ENCODE results near the gene PKDCC. TPM values are rescaled to one million over a fixed set of nuclear protein-coding genes. Genes with fewer than 3 reads are reported as not detected.

Gene PKDCC
- total RNA-seq, 1 donor from 2014 or later: 89.2 TPM

DNA sequence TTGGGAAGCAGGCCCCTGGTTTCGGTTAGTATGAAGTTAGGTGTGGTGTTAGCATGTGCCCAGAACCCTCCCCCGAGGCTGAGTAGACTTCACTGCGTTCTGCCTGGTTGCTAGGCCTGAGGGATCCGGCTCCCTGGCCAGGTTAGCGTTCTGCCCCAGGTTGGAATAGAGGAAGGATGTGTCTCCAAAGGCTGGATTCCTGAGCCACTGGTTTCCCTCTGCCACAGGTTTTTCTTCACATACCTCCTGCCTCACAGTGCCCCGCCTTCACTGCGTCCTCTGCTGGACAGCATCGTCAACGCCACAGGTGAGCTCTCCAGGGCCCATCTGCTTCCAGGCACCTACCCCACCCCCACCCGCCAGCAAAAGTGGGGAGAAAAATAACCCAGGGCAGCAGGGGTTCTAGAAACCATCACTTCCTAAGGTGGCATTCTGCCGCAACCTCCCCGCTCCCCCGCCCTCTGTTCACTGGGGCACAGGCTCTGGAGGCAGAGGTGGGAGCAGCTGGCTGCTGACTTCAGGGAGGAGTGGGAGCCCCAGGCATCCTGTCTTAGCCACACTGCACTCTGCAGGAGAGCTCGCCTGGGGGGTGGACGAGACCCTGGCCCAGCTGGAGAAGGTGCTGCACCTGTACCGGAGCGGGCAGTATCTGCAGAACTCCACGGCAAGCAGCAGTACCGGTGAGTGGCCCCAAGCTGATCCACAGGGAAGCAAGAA is 7.1 kb downstream of the PKDCC start:
- peak overlapping the region; percentile 95 for H3K27ac ChIP-seq (ENCODE audit: low read depth, low read length)
- peak overlapping the region; percentile 22 to 63 (median 43) for H3K4me3 ChIP-seq (ENCODE audit: low read length in 3 of 3)
- no peaks in the 10 kb centered on the region for H3K27me3 ChIP-seq (ENCODE audit: control insufficient read depth in 3 of 3, insufficient read depth in 3 of 3, low read length in 3 of 3)
- peaks cover 82 to 92% (median 83%) of the 10 kb centered on the region in 3 donors for H3K4me1 ChIP-seq (ENCODE audit: control insufficient read depth in 3 of 3, insufficient read depth in 3 of 3, low read length in 3 of 3)
- H3K9me3 ChIP-seq (ENCODE audit: control insufficient read depth in 3 of 3, low read length in 3 of 3): no peaks in the 10 kb centered on the region
- H3K36me3 ChIP-seq (ENCODE audit: control insufficient read depth in 3 of 3, insufficient read depth in 3 of 3, low read length in 3 of 3): peaks cover 49 to 59% (median 55%) of the 10 kb centered on the region in 3 donors
- H3K9ac ChIP-seq (ENCODE audit: low read depth in 1 of 3, low read length in 3 of 3): peak overlapping the region; percentile 76 to 83 (median 79)

GRCh38 chr2:42055573-42056514 is 8.0 kb downstream of the PKDCC start:
- Histone ChIP-seq H3K4me3 (ENCODE audit: low read length in 3 of 3) (peak overlapping the region in 1 of 3 donors; percentile 1), H3K27ac (ENCODE audit: low read depth, low read length) (peak overlapping the region; percentile 95), H3K9me3 (ENCODE audit: control insufficient read depth in 3 of 3, low read length in 3 of 3) (no peaks in the 10 kb centered on the region), H3K9ac (ENCODE audit: low read depth in 1 of 3, low read length in 3 of 3) (peak overlapping the region; percentile 69 to 83 (median 79)), H3K4me1 (ENCODE audit: control insufficient read depth in 3 of 3, insufficient read depth in 3 of 3, low read length in 3 of 3) (peaks cover 84 to 94% (median 88%) of the 10 kb centered on the region in 3 donors), H3K27me3 (ENCODE audit: control insufficient read depth in 3 of 3, insufficient read depth in 3 of 3, low read length in 3 of 3) (no peaks in the 10 kb centered on the region), H3K36me3 (ENCODE audit: control insufficient read depth in 3 of 3, insufficient read depth in 3 of 3, low read length in 3 of 3) (peaks cover 49 to 59% (median 55%) of the 10 kb centered on the region in 3 donors)

GRCh38 chr2:42057159-42057901 is 9.5 kb downstream of the PKDCC start:
- H3K9ac ChIP-seq (ENCODE audit: low read depth in 1 of 3, low read length in 3 of 3): peak overlapping the region in 2 of 3 donors; percentile 8 to 54
- no peaks in the 10 kb centered on the region for H3K9me3 ChIP-seq (ENCODE audit: control insufficient read depth in 3 of 3, low read length in 3 of 3)
- no peaks in the 10 kb centered on the region for H3K27me3 ChIP-seq (ENCODE audit: control insufficient read depth in 3 of 3, insufficient read depth in 3 of 3, low read length in 3 of 3)
- H3K4me3 ChIP-seq (ENCODE audit: low read length in 3 of 3): no peak overlapping the region
- peaks cover 43 to 55% (median 54%) of the 10 kb centered on the region in 3 donors for H3K36me3 ChIP-seq (ENCODE audit: control insufficient read depth in 3 of 3, insufficient read depth in 3 of 3, low read length in 3 of 3)
- H3K27ac ChIP-seq (ENCODE audit: low read depth, low read length): peak overlapping the region; percentile 8
- H3K4me1 ChIP-seq (ENCODE audit: control insufficient read depth in 3 of 3, insufficient read depth in 3 of 3, low read length in 3 of 3): peaks cover 80 to 86% (median 84%) of the 10 kb centered on the region in 3 donors

GRCh38 chr2:42057902-42058450 is 10.2 kb downstream of the PKDCC start:
- H3K36me3 ChIP-seq (ENCODE audit: control insufficient read depth in 3 of 3, insufficient read depth in 3 of 3, low read length in 3 of 3): peaks cover 43 to 54% (median 52%) of the 10 kb centered on the region in 3 donors
- peaks cover 76 to 80% (median 79%) of the 10 kb centered on the region in 3 donors for H3K4me1 ChIP-seq (ENCODE audit: control insufficient read depth in 3 of 3, insufficient read depth in 3 of 3, low read length in 3 of 3)
- H3K9ac ChIP-seq (ENCODE audit: low read depth in 1 of 3, low read length in 3 of 3): peak overlapping the region in 1 of 3 donors; percentile 54
- H3K9me3 ChIP-seq (ENCODE audit: control insufficient read depth in 3 of 3, low read length in 3 of 3): no peaks in the 10 kb centered on the region
- H3K27ac ChIP-seq (ENCODE audit: low read depth, low read length): peak overlapping the region; percentile 8
- no peak overlapping the region for H3K4me3 ChIP-seq (ENCODE audit: low read length in 3 of 3)
- H3K27me3 ChIP-seq (ENCODE audit: control insufficient read depth in 3 of 3, insufficient read depth in 3 of 3, low read length in 3 of 3): no peaks in the 10 kb centered on the region

GRCh38 chr2:42059261-42059898 is 11.6 kb downstream of the PKDCC start:
- Histone ChIP-seq H3K4me1 (ENCODE audit: control insufficient read depth in 3 of 3, insufficient read depth in 3 of 3, low read length in 3 of 3) (peaks cover 62 to 74% (median 66%) of the 10 kb centered on the region in 3 donors), H3K9ac (ENCODE audit: low read depth in 1 of 3, low read length in 3 of 3) (peak overlapping the region in 1 of 3 donors; percentile 25), H3K36me3 (ENCODE audit: control insufficient read depth in 3 of 3, insufficient read depth in 3 of 3, low read length in 3 of 3) (peaks cover 38 to 47% (median 43%) of the 10 kb centered on the region in 3 donors), H3K4me3 (ENCODE audit: low read length in 3 of 3) (no peak overlapping the region), H3K9me3 (ENCODE audit: control insufficient read depth in 3 of 3, low read length in 3 of 3) (no peaks in the 10 kb centered on the region), H3K27ac (ENCODE audit: low read depth, low read length) (peak overlapping the region; percentile 41), H3K27me3 (ENCODE audit: control insufficient read depth in 3 of 3, insufficient read depth in 3 of 3, low read length in 3 of 3) (no peaks in the 10 kb centered on the region)

- Histone ChIP-seq H3K9me3 (ENCODE audit: control insufficient read depth in 3 of 3, low read length in 3 of 3) (no peaks in the 10 kb centered on the region), H3K36me3 (ENCODE audit: control insufficient read depth in 3 of 3, insufficient read depth in 3 of 3, low read length in 3 of 3) (peaks cover 34 to 42% (median 38%) of the 10 kb centered on the region in 3 donors), H3K4me3 (ENCODE audit: low read length in 3 of 3) (no peak overlapping the region), H3K27me3 (ENCODE audit: control insufficient read depth in 3 of 3, insufficient read depth in 3 of 3, low read length in 3 of 3) (no peaks in the 10 kb centered on the region), H3K27ac (ENCODE audit: low read depth, low read length) (peak overlapping the region; percentile 41), H3K4me1 (ENCODE audit: control insufficient read depth in 3 of 3, insufficient read depth in 3 of 3, low read length in 3 of 3) (peaks cover 56 to 68% (median 59%) of the 10 kb centered on the region in 3 donors), H3K9ac (ENCODE audit: low read depth in 1 of 3, low read length in 3 of 3) (peak overlapping the region in 1 of 3 donors; percentile 25)
These were observed 12.2 kb downstream of the PKDCC start for GRCh38 chr2:42060028-42060427.

GRCh38 chr2:42060718-42061619 is 13.1 kb downstream of the PKDCC start:
- H3K27me3 ChIP-seq (ENCODE audit: control insufficient read depth in 3 of 3, insufficient read depth in 3 of 3, low read length in 3 of 3): no peaks in the 10 kb centered on the region
- peak overlapping the region in 1 of 3 donors; percentile 58 for H3K9ac ChIP-seq (ENCODE audit: low read depth in 1 of 3, low read length in 3 of 3)
- H3K4me3 ChIP-seq (ENCODE audit: low read length in 3 of 3): no peak overlapping the region
- peak overlapping the region; percentile 41 for H3K27ac ChIP-seq (ENCODE audit: low read depth, low read length)
- peaks cover 46 to 58% (median 50%) of the 10 kb centered on the region in 3 donors for H3K4me1 ChIP-seq (ENCODE audit: control insufficient read depth in 3 of 3, insufficient read depth in 3 of 3, low read length in 3 of 3)
- H3K9me3 ChIP-seq (ENCODE audit: control insufficient read depth in 3 of 3, low read length in 3 of 3): no peaks in the 10 kb centered on the region
- H3K36me3 ChIP-seq (ENCODE audit: control insufficient read depth in 3 of 3, insufficient read depth in 3 of 3, low read length in 3 of 3): peaks cover 29 to 33% (median 30%) of the 10 kb centered on the region in 3 donors

DNA sequence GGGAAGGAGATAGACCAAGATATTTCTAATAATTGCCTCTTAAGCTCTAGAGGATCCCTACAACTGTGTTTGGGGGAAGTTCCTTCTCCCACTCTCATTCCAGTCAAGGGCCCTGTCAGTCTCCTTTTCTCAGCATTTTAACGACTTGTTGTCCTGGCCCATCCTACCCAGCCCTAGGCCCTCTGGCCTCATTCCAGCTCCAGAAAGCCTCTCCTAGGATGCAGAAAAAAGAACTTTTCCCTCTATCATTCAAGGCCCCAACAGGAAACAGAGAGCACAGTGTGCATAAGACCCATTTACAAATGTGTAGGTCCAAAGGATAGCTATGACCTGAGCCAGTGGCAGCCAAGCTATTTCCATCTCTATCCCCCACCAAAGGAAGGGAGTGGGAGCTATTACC is 14.0 kb downstream of the PKDCC start:
- H3K4me1 ChIP-seq (ENCODE audit: control insufficient read depth in 3 of 3, insufficient read depth in 3 of 3, low read length in 3 of 3): peaks cover 37 to 50% (median 42%) of the 10 kb centered on the region in 3 donors
- no peak overlapping the region for H3K9ac ChIP-seq (ENCODE audit: low read depth in 1 of 3, low read length in 3 of 3)
- no peak overlapping the region for H3K27ac ChIP-seq (ENCODE audit: low read depth, low read length)
- H3K4me3 ChIP-seq (ENCODE audit: low read length in 3 of 3): no peak overlapping the region
- no peaks in the 10 kb centered on the region for H3K9me3 ChIP-seq (ENCODE audit: control insufficient read depth in 3 of 3, low read length in 3 of 3)
- no peaks in the 10 kb centered on the region for H3K27me3 ChIP-seq (ENCODE audit: control insufficient read depth in 3 of 3, insufficient read depth in 3 of 3, low read length in 3 of 3)
- peaks cover 21 to 27% (median 25%) of the 10 kb centered on the region in 3 donors for H3K36me3 ChIP-seq (ENCODE audit: control insufficient read depth in 3 of 3, insufficient read depth in 3 of 3, low read length in 3 of 3)
